Naive B cell (primary cell): ENCODE results near the gene OXNAD1. TPM values are rescaled to one million over a fixed set of nuclear protein-coding genes. Genes with fewer than 3 reads are reported as not detected.

Experiments used
- ATAC-seq, 2 donors: fragments of 150-1000 bp; cut with Tn5 transposase; 2 replicates each; pipeline ENCODE4 v1.10.0; 2021; ENCODE audit warnings: low read depth in 2 of 2, mild to moderate bottlenecking in 2 of 2, moderate library complexity in 2 of 2
- DNase-seq: peaks from one replicate; pipeline ENCODE4 v3.0.0; 2022
- H3K27ac Mint-ChIP-seq, 6 donors: one replicate each; pipeline ENCODE4 v1.8.0; 2020 to 2022; ENCODE audit warnings: mild to moderate bottlenecking in 6 of 6, mixed read lengths in 6 of 6, moderate library complexity in 5 of 6, inconsistent platforms in 2 of 6
- H3K27me3 Mint-ChIP-seq, 3 donors: one replicate each; pipeline ENCODE4 v1.8.0; 2021 to 2022; ENCODE audit warnings: mixed read lengths in 3 of 3, mild to moderate bottlenecking in 1 of 3
- H3K36me3 Mint-ChIP-seq, 2 donors: one replicate each; pipeline ENCODE4 v1.8.0; 2020 to 2022; ENCODE audit warnings: mixed read lengths in 2 of 2, inconsistent platforms in 1 of 2, mild to moderate bottlenecking in 1 of 2
- H3K4me1 Mint-ChIP-seq, 3 donors: one replicate each; pipeline ENCODE4 v1.8.0; 2020 to 2022; ENCODE audit warnings: mixed read lengths in 3 of 3, inconsistent platforms in 1 of 3, mild to moderate bottlenecking in 1 of 3, moderate library complexity in 1 of 3
- H3K4me3 Mint-ChIP-seq, 8 donors: one replicate each; pipeline ENCODE4 v1.8.0; 2020 to 2022; ENCODE audit warnings: mild to moderate bottlenecking in 8 of 8, mixed read lengths in 8 of 8, moderate library complexity in 8 of 8, inconsistent platforms in 2 of 8
- H3K9me3 Mint-ChIP-seq, 7 donors: one replicate each; pipeline ENCODE4 v1.8.0; 2020 to 2022; ENCODE audit warnings: mixed read lengths in 7 of 7, mild to moderate bottlenecking in 5 of 7, inconsistent platforms in 2 of 7, moderate library complexity in 1 of 7
- polyA plus RNA-seq, 6 donors: library from polyadenylated mRNA; unstranded; fragments of 300-500 nt; fragmentation: Illumina TruSeq; gene quantifications; one replicate each; pipeline ENCODE4 v1.2.3, GENCODE V29; 2021; ENCODE audit warnings: low read depth in 6 of 6

OXNAD1 gene
- polyA plus RNA-seq, 6 donors from 2014 or later = 1.4 to 10.8 (median 6.7) TPM

DNA sequence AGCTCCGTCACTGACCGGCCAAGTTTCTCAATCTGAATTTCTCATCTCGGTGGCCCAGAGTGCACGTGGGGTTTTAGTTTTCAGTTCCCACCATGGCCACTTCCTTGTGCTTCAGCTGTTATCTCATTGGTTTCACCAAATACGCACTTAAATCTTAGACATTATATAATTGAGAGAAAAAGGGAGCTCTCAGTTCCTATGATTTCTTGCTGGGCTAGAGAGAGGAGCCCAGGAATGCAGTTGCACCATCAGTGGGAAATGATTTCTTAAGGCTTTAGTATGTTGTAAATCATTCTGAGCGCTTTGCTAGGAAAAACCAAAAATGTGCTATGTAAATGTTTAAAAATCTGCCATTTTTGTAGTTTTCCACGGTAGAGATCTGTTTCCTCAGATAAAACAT lies 53.2 kb downstream of the OXNAD1 start:
- DNase-seq (no peak), ATAC-seq (no peak)
- peak overlapping the region in 1 of 6 donors; percentile 41 for H3K27ac Mint-ChIP-seq
- H3K36me3 Mint-ChIP-seq = peaks cover 26 to 28% of the 10 kb centered on the region in 2 donors
- H3K4me1 Mint-ChIP-seq = peaks cover 4 to 20% (median 11%) of the 10 kb centered on the region in 3 donors
- no peak overlapping the region for H3K4me3 Mint-ChIP-seq
- H3K27me3 Mint-ChIP-seq = no peaks in the 10 kb centered on the region
- H3K9me3 Mint-ChIP-seq = no peaks in the 10 kb centered on the region

DNA sequence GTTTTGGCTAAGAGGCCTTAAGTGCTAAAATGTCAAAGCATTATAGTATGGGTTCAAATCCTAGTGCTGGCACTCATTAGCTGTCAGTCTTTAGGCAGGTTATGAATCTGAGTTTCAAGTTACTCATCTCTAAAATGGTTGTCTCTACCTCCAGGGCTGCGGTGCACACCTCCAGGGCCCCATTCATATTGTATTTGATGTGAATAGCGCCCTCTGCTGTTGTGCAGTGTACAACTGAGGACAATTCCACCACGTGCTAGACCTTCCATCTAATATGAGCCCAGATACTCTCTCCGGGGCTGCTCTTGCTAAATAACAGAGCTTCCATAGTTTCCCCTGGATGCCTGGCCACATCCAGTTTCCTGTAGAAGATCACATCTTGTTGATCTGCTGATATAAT lies 54.3 kb downstream of the OXNAD1 start:
- peaks cover 26 to 28% of the 10 kb centered on the region in 2 donors for H3K36me3 Mint-ChIP-seq
- DNase-seq (no peak), ATAC-seq (peak; percentile 39 to 46)
- peak overlapping the region in 4 of 6 donors; percentile 38 to 77 (median 59) for H3K27ac Mint-ChIP-seq
- no peaks in the 10 kb centered on the region for H3K9me3 Mint-ChIP-seq
- no peak overlapping the region for H3K4me3 Mint-ChIP-seq
- no peaks in the 10 kb centered on the region for H3K27me3 Mint-ChIP-seq
- peaks cover 4 to 11% (median 10%) of the 10 kb centered on the region in 3 donors for H3K4me1 Mint-ChIP-seq

DNA sequence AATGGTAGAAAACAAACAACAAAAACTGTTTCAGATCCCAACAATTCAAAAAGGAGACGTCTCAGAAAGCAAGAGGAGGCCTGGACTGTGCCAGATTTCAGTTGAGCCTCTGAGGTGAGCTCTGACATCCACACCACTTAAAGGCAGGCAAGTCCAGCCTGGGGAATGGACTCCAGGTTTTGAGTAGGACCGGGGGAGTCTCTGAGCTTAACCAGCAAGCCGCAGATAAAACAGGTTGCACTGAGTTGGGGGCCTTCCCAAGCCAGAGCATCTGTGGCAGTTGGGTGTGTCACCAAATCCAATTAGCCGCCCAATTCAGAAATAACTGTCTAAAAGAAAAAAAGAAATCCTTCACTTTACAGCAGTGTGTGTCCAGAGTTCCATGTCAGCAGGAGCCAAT lies 54.7 kb downstream of the OXNAD1 start:
- Mint-ChIP-seq H3K27me3 (no peaks in the 10 kb centered on the region), H3K27ac (peak overlapping the region in 2 of 6 donors; percentile 38 to 77), H3K36me3 (peaks cover 26 to 28% of the 10 kb centered on the region in 2 donors), H3K9me3 (no peaks in the 10 kb centered on the region), H3K4me1 (peaks cover 4 to 11% (median 10%) of the 10 kb centered on the region in 3 donors), H3K4me3 (no peak overlapping the region)
- ATAC-seq (no peak), DNase-seq (no peak)

DNA sequence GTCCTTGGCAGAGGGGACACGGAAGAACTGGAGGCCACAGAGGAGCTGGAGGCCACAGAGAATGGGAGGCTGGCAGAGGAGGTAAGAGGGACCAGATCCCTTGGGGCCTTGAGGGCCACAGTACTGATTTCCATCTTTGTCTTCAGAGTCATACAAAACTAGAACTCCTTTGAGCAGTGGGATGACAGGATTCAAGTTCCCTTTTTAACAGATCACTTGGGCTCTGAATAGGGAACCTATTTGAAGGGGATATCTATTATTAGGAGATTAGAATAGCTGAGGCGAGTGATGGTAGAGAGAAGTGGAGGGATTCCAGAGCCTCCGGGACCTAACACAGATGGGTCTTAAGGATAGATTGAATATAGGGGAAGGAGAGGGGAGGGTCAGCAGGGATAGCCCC lies 55.7 kb downstream of the OXNAD1 start:
- Mint-ChIP-seq H3K36me3 (peaks cover 23 to 26% of the 10 kb centered on the region in 2 donors), H3K27ac (peak overlapping the region in 5 of 6 donors; percentile 1 to 91 (median 31)), H3K27me3 (no peaks in the 10 kb centered on the region), H3K4me3 (peak overlapping the region in 1 of 8 donors; percentile 48), H3K4me1 (peaks cover 6 to 11% (median 7%) of the 10 kb centered on the region in 3 donors), H3K9me3 (no peaks in the 10 kb centered on the region)
- ATAC-seq = no peak
- DNase-seq = no peak

DNA sequence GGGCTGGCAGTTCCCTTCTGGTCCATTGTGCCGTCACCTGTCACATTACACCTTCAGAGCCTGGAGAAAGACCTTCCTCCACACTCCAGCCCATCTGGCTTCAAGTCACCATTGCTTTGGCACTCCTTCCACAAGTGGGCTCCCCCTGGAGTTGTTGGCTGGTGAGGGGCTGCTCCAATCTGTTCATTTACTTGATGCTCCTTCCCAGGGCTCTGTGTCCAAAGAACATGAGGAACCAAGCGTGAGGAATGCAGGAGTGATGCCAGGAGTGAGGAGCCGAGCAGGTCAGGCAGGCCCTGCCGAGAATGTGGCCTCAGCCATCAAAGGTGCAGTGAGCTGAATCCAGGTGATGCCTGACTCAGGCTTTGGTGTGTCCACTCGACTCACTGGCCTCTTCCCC lies 57.2 kb downstream of the OXNAD1 start:
- ATAC-seq (no peak), DNase-seq (no peak)
- peak overlapping the region in 1 of 6 donors; percentile 28 for H3K27ac Mint-ChIP-seq
- H3K36me3 Mint-ChIP-seq = peaks cover 19 to 20% of the 10 kb centered on the region in 2 donors
- no peaks in the 10 kb centered on the region for H3K27me3 Mint-ChIP-seq
- no peaks in the 10 kb centered on the region for H3K9me3 Mint-ChIP-seq
- H3K4me1 Mint-ChIP-seq = peaks cover 5 to 11% (median 7%) of the 10 kb centered on the region in 3 donors
- H3K4me3 Mint-ChIP-seq = no peak overlapping the region

DNA sequence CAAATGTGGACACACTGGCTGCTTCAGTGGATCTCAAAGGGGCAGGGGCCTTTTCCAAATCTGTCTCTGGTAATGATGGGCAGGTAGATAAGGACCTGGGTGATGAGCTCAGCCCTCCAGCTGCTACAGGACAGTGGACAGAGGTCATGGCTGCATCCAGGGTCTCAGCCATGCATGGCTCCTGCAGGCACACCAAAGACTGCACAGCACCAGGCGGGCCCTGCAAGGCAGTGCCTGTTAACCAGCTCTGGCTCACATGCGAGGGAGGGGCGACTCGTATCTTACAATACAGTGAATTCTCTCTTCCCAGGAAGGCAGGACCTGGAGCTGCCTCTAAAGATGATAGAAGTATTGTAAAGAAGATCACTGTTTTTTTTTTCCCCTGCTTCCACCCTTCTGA lies 58.7 kb downstream of the OXNAD1 start:
- H3K9me3 Mint-ChIP-seq = no peaks in the 10 kb centered on the region
- peaks cover 5 to 11% (median 7%) of the 10 kb centered on the region in 3 donors for H3K4me1 Mint-ChIP-seq
- peaks cover 18 to 19% of the 10 kb centered on the region in 2 donors for H3K36me3 Mint-ChIP-seq
- no peak for DNase-seq
- no peak overlapping the region for H3K4me3 Mint-ChIP-seq
- peak overlapping the region in 1 of 6 donors; percentile 23 for H3K27ac Mint-ChIP-seq
- no peak for ATAC-seq
- H3K27me3 Mint-ChIP-seq = no peaks in the 10 kb centered on the region

DNA sequence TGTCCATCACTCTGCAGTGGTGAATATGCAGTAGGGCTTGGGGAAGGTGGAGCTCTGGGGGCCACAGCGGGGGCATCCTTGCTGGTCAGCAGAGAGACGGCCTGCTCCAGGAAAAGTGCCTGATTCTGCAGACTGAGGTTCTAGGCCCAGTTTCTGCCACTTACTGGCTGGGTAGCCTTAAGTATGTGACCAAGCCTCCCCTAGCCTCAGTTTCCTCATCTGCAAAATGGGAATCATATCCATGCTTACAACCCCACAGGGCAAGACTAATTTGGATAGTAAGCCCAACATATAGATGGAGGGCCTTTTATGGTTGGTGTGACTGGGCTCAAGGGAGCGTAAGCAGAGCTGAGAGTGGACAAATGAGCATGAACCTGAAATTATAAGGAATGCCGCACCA lies 60.8 kb downstream of the OXNAD1 start:
- no peak overlapping the region for H3K27ac Mint-ChIP-seq

DNA sequence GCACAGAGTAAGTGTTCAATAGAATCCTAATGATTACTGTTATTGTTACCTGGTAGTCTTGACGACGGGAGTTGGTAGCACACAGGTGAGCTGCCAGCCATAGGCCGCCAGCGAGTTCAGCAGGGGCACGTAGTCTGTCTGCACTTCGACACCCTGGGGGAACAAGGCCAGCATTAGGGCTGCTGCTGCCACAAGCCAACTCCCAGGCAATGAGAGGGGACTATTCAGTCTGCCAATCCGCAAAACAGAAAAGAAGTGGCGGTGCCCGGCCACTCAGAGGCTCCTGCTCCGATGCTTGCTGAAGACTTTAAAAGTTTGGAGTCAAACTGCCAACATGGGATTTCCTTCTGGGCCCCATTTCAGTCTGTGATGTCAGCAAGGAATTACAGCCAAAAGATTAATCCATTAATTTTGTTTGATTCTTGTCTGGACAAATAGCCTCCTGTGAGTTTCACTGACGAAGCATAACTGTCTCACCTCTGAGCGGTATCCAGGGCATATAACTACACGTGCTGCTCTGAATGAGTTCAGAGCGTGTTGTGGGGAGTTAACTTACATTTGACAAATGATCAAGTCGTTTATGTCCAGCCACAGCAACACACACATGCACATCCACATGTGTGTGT lies 61.8 kb downstream of the OXNAD1 start:
- no peaks in the 10 kb centered on the region for H3K27me3 Mint-ChIP-seq
- H3K9me3 Mint-ChIP-seq = peaks cover 2 to 7% (median 5%) of the 10 kb centered on the region in 7 donors
- H3K27ac Mint-ChIP-seq = peak overlapping the region in 2 of 6 donors; percentile 7 to 32
- DNase-seq (no peak), ATAC-seq (no peak)
- no peak overlapping the region for H3K4me3 Mint-ChIP-seq
- peaks cover 0 to 3% (median 0%) of the 10 kb centered on the region in 3 donors for H3K4me1 Mint-ChIP-seq
- peaks cover 9 to 15% of the 10 kb centered on the region in 2 donors for H3K36me3 Mint-ChIP-seq

More for the DNA sequence above, 60.8 kb downstream of the OXNAD1 start:
- no peaks in the 10 kb centered on the region for H3K9me3 Mint-ChIP-seq
- H3K4me1 Mint-ChIP-seq = peaks cover 3 to 4% (median 3%) of the 10 kb centered on the region in 3 donors
- no peak for ATAC-seq
- H3K36me3 Mint-ChIP-seq = peaks cover 11 to 13% of the 10 kb centered on the region in 2 donors
- no peaks in the 10 kb centered on the region for H3K27me3 Mint-ChIP-seq
- no peak overlapping the region for H3K4me3 Mint-ChIP-seq
- no peak for DNase-seq

DNA sequence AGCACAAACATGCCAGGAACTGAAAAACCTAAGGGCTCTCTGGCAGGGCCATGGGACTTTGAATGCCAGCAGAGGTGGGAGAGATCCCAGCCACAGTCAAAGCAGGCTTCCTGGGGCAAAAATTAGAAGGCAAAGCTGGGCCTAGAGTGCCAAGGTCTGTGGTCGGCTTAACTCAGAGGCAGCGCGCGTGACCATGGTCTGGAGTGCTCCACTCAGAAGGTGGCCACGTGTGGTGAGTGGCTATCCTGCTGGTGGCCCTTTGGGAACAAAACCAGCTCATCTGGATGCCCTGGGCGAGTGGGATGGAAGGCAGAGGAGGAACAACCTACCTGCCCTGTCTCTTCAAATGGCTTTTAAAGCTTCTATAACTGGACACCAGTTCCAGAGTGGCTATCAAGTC lies 63.1 kb downstream of the OXNAD1 start:
- Mint-ChIP-seq H3K4me3 (no peak overlapping the region), H3K9me3 (peaks cover 2 to 18% (median 13%) of the 10 kb centered on the region in 7 donors), H3K36me3 (peaks cover 20 to 28% of the 10 kb centered on the region in 2 donors), H3K27me3 (no peaks in the 10 kb centered on the region), H3K27ac (peak overlapping the region in 5 of 6 donors; percentile 29 to 91 (median 59)), H3K4me1 (peaks cover 0 to 3% (median 0%) of the 10 kb centered on the region in 3 donors)
- no peak for DNase-seq
- no peak for ATAC-seq

DNA sequence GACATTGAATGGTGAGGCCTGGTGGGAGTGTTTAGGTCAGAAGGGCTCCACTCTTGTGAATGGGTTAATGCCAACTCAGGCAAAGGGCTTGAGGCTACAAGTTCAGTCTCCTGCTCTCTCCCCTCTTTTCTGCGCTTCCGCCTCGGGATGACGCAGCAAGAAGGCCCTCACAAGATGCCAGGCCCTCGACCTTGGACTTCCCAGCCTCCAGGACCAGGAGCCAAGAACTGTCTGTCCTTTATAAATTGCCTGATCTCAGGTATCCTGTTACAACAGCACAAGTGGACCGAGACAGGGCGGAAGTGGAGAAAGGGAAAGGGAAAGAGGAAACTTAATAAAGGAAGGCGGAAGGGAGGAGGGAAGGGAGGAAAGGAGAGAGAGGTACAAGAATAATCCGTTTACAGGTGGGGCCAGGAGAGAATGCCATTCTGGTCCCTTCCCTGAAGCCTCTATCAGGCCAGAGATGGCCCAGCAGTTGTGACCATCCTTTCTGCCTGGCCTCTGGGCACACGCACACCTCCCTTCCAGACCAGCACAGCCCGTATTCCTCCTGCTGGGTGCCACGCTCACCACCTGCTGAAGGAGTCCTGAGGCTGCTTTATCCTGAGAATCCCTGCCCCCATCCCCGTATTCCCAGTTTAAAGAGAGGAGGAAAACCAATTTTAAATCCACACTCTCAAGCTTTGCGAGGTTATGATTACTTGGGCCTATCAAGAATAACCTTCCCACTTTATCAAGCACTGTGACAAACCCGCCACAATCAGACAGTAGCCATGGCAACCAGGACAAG lies 64.2 kb downstream of the OXNAD1 start:
- peaks cover 0 to 3% (median 0%) of the 10 kb centered on the region in 3 donors for H3K4me1 Mint-ChIP-seq
- no peak for ATAC-seq
- peak overlapping the region in 2 of 6 donors; percentile 27 to 62 for H3K27ac Mint-ChIP-seq
- peaks cover 2 to 18% (median 13%) of the 10 kb centered on the region in 7 donors for H3K9me3 Mint-ChIP-seq
- no peaks in the 10 kb centered on the region for H3K27me3 Mint-ChIP-seq
- DNase-seq = no peak
- H3K36me3 Mint-ChIP-seq = peaks cover 20 to 28% of the 10 kb centered on the region in 2 donors
- no peak overlapping the region for H3K4me3 Mint-ChIP-seq

DNA sequence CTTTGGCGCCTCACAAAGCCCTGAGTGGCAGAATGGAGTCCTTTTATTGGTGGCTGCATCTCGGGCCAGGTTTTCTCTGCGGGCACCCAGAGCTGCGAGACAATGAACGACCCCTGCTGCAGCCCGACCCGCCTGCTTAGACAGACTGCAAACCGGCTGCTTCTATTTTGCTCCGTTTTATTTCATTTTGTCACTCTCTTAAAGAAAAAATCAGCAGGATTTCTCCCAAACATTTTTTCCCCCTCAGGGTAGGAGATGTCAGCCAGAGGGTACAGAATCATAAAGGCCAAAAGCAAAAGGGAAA lies 64.8 kb downstream of the OXNAD1 start:
- Mint-ChIP-seq H3K27me3 (no peaks in the 10 kb centered on the region), H3K4me3 (no peak overlapping the region), H3K27ac (peak overlapping the region in 1 of 6 donors; percentile 27), H3K4me1 (peaks cover 0 to 6% (median 4%) of the 10 kb centered on the region in 3 donors), H3K9me3 (peaks cover 2 to 18% (median 13%) of the 10 kb centered on the region in 7 donors), H3K36me3 (peaks cover 25 to 31% of the 10 kb centered on the region in 2 donors)
- DNase-seq (no peak), ATAC-seq (no peak)

DNA sequence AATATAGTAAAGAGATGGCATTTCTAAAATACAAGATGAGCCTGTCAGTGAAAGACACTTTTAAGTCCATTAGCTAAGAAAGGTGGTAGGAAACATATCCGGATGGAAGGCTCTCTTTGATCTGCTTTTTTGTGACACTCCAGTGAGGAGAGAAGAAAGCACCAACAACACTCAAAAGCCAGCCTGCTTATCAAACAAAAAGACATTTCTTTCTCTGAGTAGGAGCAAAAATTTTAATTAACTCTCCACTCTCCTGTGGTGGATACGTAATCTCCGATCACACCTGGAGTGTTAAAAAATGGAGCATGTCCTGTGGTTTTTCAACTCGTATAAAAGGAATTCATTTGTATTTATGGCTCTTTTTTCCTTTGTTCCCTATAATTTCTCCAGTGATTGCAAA lies 65.3 kb downstream of the OXNAD1 start:
- ATAC-seq (no peak), DNase-seq (no peak)
- H3K9me3 Mint-ChIP-seq = peaks cover 2 to 18% (median 13%) of the 10 kb centered on the region in 7 donors
- peaks cover 31 to 37% of the 10 kb centered on the region in 2 donors for H3K36me3 Mint-ChIP-seq
- H3K27me3 Mint-ChIP-seq = no peaks in the 10 kb centered on the region
- H3K4me1 Mint-ChIP-seq = peaks cover 0 to 4% (median 4%) of the 10 kb centered on the region in 3 donors
- H3K4me3 Mint-ChIP-seq = no peak overlapping the region
- peak overlapping the region in 2 of 6 donors; percentile 19 to 49 for H3K27ac Mint-ChIP-seq

DNA sequence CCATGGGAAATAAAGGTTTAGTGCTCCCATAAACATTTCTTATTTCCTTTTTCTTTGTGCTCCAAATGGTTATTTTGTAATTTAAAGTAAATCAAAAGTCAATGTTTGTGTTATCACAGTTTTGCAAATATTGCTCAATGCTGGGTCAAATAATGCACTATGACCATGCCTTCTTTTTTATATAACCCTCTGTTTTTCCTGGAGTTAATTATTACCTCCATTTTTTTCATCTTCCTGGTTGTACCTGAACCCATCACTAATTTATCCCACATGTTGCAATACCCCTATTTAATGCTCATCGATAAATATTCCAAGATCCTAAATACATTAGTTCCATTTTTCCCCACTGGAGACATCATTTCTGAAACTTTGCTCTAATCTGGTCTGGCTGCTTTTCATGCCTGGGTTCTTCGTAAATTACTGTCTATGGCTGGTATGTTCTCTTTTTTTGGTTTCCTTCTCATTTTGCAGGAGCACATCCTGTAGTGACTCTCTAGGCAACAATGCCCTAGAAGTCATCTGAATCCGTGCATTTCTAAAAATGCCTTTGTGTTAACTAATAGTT lies 66.4 kb downstream of the OXNAD1 start:
- H3K27ac Mint-ChIP-seq = peak overlapping the region in 3 of 6 donors; percentile 8 to 84 (median 11)
- peaks cover 35 to 41% of the 10 kb centered on the region in 2 donors for H3K36me3 Mint-ChIP-seq
- peaks cover 0 to 4% (median 4%) of the 10 kb centered on the region in 3 donors for H3K4me1 Mint-ChIP-seq
- peaks cover 2 to 18% (median 13%) of the 10 kb centered on the region in 7 donors for H3K9me3 Mint-ChIP-seq
- H3K4me3 Mint-ChIP-seq = no peak overlapping the region
- no peak for DNase-seq
- no peaks in the 10 kb centered on the region for H3K27me3 Mint-ChIP-seq
- ATAC-seq = no peak
